Activated CD4-positive, CD25-positive, alpha-beta regulatory T cell treated with anti-CD3 and anti-CD28 coated beads, Interleukin-2, amount 50 U/mL, for 24 hours (primary cell): ENCODE results near the gene AKAP10.
"Not testable (repeated sequence)": the region's sequence is repeated elsewhere in the genome, so short reads cannot be mapped to it uniquely, and the experiment has no call there.

ENCODE experiments used
- ATAC-seq, 2 donors: fragments of 150-1000 bp; cut with Tn5 transposase; one replicate each; pipeline ENCODE4 v1.10.0; 2021; ENCODE audit warnings: mild to moderate bottlenecking in 1 of 2, moderate library complexity in 1 of 2

Gene AKAP10, protein sequence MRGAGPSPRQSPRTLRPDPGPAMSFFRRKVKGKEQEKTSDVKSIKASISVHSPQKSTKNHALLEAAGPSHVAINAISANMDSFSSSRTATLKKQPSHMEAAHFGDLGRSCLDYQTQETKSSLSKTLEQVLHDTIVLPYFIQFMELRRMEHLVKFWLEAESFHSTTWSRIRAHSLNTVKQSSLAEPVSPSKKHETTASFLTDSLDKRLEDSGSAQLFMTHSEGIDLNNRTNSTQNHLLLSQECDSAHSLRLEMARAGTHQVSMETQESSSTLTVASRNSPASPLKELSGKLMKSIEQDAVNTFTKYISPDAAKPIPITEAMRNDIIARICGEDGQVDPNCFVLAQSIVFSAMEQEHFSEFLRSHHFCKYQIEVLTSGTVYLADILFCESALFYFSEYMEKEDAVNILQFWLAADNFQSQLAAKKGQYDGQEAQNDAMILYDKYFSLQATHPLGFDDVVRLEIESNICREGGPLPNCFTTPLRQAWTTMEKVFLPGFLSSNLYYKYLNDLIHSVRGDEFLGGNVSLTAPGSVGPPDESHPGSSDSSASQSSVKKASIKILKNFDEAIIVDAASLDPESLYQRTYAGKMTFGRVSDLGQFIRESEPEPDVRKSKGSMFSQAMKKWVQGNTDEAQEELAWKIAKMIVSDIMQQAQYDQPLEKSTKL

DNA sequence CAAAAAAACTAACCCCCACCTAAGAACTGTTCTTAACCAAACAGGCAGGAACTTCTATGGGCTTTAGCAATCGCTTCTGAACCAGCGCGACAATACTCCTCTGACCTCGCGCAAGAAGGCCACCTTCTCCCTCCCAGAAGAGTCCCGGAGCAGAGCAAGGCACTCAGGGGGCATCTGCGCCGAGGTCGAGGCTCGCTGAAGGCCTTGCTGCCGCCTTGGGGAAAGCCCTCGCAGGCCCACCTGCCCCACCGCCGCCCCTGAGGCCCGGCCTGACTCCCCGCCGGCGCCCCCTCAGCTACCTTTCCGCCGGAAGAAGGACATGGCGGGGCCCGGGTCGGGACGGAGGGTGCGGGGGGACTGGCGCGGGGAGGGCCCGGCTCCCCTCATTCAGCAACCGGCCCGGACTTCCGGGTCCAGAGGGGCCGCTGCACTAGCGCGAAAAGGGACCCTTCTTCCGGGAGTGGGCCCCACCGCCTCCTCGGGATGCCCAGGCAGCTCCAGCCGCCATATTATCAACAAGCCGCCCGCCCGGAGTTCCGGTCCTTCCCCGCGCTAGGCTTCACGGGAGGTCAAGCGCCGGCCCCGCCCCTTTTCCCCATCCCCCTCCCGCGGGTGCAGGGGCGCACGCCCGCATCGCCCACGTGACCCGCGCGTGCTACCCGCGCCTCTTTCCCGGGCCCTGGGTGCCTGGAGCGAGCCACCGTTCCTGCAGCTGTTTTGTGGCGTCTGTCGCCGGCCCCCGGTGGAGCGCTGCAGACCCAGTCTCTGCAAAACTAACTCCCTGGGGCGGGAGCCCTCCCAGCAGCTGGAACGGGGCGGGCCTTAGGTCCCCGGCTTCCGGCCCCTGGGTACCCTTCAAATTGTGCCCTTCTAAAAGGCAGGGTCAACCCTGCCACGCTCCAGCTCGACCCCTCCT is at the start of gene AKAP10:
Gene AKAP10 (minus strand): TSS at position 536 of the 916 bp plus-strand sequence. CDS start 149 bp downstream, at position 387.
- ATAC-seq = peak; percentile 88

DNA sequence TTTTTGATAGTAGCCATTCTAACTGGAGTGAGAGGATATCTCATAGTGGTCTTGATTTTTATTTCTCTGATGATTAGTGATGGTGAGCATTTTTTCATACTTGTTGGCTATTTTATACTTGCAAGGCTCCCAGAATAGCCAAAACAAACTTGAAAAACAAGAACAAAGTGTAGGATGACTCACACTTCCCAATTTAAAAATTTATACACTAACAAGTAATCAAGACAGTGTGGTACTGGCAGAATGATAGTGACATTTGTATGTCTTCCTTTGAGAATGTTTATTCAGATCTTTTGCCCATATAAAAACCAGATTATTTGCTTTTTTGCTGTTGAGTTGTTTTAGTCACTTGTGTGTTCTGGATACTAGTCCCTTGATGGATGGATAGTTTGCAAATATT is 49.3 kb upstream of the AKAP10 start:
- no peak for ATAC-seq

DNA sequence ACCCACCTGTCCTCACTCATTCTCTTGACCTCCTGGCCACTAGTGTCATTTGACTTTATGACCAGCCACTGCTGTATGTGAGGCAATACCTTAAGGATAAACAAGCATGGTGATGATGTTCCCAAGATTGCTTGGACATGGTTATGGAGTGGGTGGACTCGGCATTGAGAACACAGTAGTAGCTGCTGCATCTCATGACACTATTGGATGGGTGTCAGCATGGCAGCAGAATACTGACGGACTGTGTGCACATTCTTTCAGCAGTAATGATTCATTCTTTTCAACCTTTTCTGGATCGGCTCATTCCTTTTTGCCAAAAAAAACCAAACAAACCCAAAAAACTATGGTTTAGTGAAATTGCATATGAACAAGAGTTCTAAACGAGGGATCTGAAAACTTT is 45.1 kb upstream of the AKAP10 start:
- ATAC-seq = no peak

DNA sequence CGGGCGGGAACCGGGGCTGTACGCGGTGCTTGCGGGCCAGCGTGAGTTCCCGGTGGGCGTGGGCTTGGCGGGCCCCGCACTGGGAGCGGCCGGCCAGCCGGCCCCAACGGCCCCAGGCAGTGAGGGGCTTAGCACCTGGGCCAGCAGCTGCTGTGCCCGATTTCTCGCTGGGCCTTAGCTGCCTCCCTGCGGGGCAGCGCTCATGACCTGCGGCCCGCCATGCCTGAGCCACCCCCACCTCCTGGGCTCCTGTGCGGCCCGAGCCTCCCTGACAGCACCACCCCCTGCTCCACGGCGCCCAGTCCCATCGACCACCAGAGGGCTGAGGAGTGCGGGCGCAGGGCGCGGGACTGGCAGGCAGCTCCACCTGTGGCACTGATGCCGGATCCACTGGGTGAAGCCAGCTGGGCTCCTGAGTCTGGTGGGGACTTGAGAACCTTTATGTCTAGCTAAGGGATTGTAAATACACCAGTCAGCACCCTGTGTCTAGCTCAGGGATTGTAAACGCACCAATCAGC is 38.9 kb upstream of the AKAP10 start:
- not testable (repeated sequence) for ATAC-seq

DNA sequence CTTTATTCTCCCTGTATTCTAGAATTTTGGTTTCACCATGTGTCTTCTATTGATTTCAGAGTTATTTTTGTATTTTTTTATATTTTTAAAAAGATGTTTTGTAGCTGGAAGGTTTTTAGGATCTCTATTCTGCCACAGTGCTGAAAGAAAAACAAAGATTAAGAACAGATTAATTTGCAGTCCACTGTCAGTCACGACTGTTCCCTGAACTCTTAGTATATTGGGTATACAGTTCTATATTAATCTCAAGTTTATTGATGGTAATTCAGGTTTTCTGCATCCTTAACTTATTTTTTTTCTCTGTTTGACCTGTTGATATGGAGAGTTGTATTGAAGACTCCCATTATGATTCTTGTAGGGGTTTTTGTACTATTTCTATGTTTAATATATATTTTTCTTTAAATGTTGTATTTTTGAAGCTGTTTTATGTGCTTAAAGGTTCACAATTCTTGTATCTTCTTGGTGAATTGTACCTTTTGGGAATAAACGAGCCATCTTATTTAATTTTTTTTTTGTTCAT is 34.4 kb upstream of the AKAP10 start:
- ATAC-seq = no peak

DNA sequence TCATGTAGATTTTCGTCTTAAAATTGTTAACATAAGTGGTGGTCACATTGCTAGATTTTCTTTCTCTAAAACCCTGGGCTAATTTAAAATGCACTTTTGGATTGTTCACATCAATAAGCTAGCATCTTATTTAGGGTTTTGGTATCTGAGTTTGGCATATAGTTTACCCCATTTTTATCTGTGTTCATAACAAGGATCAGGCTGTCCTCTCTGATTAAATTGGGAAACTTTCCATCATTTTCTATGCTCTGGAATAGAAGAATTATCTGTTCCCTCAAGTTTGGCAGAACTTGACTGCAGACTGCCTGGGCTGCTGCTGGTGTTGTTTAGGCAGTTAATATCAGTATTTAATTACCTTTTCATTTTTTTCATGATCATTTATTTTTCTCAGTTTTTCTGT is 33.3 kb upstream of the AKAP10 start:
- no peak for ATAC-seq

DNA sequence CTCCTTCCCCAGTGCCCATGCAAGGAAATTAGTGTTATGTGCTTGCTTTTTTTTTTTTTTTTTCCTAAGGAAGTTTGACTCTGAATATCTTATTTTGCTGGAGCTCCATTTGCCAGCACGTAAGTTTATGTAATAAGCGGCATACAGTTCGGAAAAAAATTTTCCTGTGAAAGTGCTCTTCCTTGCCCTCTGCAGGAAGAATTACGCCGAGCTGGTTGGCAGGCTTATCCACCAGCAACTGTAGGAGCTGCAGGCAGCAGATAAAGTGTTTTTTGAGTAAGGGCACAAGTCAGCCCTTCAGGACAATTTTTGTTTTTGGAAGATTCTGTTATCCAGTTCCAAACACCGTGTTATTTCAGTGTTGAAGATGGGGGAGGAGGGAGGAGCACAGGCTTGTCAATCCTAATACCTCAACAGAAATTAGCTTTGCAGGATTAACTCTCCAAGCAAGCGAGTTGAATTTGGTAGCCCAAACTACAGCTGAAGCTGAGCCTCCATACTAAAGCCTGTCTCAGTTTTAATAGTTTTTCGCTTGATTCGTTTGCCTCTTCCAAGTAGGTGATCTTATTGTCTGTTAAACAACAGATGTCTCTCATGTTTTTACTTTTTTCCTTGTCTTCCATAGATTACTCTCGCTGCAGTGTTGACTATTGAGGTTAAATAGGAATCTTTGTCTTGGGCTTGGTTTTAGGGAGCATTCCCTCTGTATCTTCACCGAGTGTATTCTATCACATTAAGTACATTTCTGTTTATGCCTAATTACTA is 32.7 kb upstream of the AKAP10 start:
- ATAC-seq = no peak

DNA sequence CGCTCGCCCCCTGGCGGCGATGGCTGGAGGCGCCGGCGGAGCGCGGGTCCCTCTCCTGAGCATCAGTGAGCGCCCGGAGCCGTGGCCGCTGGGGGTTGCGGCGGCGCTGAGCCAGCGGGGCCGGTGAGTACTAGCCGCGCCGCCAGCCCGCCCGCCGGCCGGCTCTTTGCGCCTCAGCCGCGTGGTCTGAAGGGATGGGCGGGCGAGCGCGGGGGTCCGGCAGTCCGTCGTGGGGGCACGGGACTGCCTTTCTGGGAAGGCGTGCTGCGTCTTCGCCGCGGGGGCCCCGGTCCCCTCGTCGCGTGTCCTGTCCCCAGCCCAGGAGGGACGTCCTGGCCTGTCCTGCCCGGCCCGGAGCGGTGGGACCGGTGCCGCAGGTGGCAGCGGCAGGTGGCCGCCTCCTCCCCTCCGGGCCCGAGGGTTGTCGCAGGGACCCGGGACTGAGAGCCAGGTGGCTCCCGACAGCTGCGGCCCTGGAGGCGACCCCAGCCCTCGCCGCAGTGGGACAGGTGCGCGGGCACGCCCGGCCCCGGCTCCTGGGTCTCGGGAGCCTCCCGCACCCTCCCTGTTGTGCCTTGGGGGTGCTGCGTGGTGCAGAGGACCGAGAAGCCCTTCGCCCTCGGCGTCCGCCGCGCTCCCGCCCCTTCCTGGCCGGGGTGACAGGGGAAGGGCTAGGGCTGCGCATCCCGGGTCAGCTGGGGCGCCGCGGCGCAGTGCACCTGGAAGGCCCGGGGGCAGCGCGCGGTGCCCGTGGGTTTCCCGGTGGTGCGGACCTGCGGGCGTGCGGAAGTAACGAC is 31.9 kb upstream of the AKAP10 start, which contains the start of gene SPECC1:
Gene SPECC1 (plus strand): TSS at position 58 of the 797 bp plus-strand sequence. CDS start 87,293 bp downstream, outside the sequence.
- ATAC-seq = peak; percentile 98 to 99

DNA sequence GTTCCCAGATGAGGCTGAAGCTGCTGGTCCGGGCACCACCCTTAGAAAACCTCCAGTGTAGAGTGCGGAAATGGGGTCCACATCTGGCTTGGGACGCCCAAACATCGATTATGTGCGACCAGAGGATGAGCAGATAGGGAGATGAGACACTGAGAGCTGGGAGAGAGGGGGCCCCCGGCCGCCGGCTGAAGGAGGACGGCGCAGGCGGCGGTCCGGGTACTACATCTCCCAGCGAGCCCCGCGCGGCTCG is 31.3 kb upstream of the AKAP10 start:
- ATAC-seq = no peak

DNA sequence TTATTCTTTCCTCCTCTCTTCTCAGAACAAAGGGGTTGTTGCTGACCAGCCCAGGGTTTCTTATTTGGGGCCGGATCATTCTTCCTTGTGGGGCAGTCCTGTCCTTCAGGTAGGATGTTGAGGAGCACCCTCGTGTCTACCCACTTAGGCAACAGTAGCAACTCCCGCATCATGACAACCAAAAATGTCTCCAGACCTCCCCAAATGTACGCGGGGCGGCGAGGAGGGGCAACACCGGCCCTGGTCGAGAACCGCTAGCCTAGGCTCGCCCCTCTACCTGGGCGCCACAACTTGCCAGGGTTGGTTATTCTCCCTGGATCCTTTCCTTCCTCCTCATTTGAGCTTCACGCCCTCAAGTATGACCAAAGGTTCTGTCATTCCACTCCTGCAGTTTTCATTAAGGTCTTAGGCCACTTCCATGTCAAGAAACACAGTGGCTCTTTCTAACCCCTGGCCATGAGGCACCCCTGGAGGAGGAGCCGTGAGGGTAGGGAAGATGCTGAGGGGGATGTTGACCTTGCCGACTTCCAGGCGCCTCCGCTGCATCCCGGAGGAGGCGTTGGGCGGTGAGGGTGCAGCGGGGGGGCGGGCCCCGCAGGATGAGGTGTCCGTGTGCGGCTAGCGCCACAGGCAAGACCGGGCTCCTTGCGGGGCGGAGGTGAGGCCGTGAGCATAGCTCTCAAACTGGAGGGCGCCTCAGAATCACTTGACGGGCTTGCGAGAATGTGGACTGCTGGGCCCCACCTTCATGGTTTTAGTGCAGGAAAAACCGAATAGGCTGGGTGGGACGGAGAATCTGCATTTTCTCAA is 30.8 kb upstream of the AKAP10 start:
- peak; percentile 33 to 34 for ATAC-seq

DNA sequence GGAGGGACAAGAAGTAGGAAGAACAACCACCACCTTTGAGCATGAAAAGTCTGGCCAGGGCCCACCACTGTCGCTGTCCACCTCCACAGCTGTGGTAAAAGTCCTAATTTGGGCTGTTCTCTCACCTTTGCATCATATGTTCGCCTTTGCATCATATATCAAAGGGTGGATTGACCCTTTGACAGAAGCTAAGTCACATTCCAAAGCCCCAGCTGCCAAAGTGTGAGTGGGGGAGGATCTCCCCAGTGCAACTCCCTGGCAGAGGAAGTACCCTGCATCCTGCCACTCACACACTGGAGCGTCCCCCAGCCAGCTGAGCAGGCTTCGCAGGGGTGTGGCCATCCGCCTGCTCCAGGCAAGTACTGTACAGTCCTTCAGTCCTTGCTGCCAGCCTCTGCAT is 18.9 kb upstream of the AKAP10 start:
- no peak for ATAC-seq

DNA sequence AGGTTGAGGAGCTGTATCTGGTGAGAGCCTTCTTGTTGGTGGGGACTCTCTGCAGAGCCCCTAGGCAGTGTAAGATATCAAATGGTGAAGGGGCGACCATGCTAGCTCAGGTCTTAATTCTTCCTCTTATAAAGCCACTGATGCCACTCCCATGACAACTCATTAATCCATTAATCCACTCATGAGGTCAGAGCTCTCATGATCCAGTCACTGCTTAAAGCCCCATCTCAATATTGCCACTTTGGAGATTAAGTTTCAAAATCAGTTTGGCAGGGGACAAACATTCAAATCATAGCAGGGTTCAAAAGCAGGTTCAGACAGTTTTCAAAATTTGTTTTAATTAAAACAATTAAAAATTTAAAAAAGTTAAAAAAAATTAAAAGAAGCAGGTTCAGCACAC is 18.5 kb upstream of the AKAP10 start:
- ATAC-seq = no peak

DNA sequence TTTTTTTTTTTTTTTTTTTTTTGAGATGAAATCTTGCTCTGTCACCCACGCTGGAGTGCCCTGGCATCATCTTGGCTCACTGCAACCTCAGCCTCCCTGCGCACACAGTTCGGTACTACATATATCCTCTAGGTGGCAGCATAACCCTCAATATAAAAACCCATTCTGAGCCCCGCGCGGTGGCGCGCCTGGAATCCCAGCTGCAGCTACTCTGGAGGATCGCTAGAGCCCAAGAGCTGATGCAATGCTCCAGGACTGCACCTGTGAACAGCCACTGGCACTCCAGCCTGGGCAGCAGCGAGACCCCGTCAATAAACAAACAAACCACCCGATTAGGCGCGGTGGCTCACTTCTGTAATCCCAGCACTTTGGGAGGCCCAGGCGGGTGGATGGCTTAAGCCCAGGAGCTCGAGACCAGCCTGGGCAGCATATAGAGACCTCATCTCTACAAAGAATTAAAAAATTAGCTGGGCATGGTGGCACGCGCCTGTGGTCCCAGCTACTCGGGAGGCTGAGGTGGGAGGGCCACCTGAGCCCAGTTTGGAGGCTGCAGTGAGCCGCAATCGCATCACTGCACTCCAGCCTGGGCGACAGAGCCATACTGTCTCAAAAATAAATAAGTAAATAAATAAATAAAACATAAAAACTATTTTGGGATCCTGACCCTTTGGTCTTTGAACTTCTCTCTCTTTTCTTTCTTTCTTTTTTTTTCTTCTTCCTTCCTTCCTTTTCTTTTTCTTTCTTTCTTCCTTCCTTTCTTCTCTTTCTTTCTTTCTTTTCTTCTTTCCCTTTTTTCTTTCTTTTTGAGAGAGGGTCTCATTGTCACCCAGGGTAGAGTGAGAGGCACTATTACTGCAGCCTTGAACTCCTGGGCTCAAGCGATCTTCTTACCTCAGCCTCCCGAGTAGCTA is 15.4 kb upstream of the AKAP10 start:
- ATAC-seq = peak; percentile 95 to 97

DNA sequence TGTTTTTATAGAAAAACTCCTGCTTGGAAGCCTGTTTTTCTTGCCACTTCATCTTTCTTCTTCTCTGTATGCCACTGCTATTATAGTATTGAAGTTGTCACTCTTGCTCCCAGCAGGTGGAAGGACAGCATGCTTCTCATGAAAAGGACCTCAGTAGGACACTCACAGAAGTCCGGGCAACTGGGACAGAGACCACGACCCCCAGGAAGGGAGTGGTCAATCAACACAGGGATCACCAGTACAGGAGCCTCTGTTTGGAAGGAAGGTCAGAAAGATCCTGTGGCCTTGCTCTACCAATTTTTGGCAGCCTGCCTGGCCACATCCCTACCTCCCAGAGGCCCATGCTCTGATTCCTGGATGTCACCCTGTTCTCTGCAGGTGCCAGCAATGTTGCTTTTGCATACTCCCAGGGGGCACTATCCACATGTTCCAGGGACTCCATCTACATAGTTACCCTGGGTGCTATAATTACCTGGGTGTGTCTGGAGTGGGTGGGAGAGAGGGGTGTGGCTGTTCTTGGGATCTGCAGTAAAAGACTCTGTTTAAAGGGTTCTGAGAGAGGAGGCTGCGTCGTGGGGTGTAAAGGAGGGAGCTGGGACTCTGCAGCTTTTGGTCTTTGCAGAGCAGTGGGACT is 13.7 kb upstream of the AKAP10 start:
- ATAC-seq = no peak

DNA sequence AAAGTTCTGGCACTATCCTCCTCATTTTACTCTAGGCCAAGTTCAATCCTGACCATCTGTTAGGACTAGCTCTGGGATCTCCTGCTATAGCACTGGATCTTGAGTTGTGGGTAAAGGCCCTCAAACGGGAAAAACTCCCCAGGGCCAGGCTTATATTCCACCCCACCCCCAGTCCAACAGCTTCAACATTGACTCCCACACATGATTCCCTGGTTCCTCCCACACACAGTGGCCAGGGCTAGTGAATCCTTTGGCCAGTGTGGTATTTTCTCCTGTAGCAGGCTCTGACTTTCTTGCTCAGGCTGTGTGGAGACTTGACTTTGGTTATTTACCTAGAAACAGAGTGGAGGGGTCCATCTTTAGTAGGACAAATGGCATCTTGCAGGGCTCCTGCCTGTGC is 10.3 kb upstream of the AKAP10 start:
- ATAC-seq = no peak

DNA sequence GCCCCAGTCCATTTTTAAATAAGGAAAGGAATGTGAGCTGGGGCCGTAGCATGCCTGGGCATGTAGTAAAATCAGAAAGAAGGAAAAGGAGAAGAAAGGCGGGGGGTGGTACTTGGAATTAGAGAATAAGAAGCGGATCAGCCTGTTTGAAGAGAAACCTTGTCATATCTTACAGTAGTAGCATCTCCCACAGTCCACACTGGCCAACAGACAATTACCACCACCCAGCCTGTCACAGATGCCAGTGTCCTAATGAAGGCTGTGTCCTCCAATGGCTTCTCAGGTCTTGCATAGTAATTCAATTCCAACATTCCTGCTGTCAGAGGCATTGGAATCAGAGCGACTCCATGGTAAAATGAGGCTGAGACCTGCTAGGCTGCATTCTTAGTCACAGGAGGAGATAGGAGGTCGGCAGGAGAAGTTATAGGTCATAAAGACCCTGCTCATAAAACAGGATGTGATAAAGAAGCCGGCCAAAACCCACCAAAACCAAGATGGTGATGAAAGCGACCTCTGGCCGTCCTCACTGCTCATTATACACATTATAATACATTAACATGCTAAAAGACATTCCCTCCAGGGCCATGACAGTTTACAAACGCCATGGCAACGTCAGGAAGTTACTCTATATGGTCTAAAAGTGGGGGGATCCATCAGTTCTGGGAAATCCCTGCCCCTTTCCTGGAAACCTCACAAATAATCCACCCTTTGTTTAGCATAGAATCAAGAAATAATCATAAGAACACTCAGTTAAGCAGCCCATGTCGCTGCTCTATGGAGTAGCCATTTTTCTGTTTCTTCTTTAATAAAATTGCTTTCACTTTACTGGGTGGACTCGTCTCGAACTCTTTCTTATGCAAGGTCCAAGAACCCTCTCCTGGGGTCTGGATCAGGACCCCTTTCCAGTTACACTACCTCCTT is 9.6 kb upstream of the AKAP10 start:
- ATAC-seq = no peak
